Measurements from ENCODE around the gene HOXC12. TPM values are rescaled to one million over a fixed set of nuclear protein-coding genes. Genes with fewer than 3 reads are reported as not detected.

Gene HOXC12
- total and polyA plus RNA-seq, 2 of the 8 experiments (the other 6 are each of a cell fraction or from before 2014, with no cell fraction given) = not detected

DNA sequence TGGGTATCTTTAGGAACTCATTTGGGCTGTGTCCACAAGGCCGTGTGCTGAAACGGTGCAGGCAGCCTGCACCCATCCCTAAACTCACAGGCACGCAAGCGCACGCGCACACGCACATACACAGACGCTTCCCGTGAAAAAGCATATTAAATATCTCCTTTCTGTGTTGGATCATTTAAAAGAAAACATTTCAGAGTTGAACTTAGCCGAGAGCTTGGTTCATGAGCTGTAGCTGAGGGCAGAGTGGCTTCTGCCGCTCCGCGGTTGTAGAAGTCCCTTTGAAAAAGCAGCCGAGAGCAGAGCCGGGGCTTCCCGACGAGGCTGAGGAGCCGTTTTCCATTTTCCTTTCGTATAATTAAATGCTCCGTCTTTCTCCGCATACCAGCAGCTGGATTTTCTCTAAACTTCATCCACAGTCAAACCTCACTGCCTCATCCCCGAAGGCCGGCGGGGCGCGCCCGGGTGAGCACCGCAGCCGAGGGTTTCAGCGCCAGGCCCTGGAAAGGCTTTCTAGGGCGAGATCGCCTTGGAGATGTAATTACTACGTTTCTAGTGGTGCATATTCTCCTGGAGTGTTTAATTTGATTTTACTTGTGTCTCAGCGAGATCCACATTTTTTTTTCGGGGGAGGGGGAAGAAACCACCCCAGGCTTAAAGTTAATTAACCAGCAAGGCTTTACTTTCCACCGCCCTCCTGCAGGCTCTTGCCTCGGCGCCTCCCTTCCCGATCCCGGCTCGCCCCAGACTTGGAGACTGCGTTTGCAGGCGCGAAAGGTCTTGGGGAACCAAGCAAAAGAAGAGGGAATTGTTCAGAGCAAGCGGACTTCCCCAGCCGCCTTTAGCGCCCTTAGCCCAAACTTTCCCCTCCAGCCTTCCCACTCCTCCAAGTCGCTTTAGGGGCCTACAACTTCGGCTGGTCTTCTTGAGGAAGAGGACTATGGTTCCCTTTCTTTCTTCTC, 19.0 kb upstream of the HOXC12 start (continued):
- TF ChIP-seq, protein P1, sequence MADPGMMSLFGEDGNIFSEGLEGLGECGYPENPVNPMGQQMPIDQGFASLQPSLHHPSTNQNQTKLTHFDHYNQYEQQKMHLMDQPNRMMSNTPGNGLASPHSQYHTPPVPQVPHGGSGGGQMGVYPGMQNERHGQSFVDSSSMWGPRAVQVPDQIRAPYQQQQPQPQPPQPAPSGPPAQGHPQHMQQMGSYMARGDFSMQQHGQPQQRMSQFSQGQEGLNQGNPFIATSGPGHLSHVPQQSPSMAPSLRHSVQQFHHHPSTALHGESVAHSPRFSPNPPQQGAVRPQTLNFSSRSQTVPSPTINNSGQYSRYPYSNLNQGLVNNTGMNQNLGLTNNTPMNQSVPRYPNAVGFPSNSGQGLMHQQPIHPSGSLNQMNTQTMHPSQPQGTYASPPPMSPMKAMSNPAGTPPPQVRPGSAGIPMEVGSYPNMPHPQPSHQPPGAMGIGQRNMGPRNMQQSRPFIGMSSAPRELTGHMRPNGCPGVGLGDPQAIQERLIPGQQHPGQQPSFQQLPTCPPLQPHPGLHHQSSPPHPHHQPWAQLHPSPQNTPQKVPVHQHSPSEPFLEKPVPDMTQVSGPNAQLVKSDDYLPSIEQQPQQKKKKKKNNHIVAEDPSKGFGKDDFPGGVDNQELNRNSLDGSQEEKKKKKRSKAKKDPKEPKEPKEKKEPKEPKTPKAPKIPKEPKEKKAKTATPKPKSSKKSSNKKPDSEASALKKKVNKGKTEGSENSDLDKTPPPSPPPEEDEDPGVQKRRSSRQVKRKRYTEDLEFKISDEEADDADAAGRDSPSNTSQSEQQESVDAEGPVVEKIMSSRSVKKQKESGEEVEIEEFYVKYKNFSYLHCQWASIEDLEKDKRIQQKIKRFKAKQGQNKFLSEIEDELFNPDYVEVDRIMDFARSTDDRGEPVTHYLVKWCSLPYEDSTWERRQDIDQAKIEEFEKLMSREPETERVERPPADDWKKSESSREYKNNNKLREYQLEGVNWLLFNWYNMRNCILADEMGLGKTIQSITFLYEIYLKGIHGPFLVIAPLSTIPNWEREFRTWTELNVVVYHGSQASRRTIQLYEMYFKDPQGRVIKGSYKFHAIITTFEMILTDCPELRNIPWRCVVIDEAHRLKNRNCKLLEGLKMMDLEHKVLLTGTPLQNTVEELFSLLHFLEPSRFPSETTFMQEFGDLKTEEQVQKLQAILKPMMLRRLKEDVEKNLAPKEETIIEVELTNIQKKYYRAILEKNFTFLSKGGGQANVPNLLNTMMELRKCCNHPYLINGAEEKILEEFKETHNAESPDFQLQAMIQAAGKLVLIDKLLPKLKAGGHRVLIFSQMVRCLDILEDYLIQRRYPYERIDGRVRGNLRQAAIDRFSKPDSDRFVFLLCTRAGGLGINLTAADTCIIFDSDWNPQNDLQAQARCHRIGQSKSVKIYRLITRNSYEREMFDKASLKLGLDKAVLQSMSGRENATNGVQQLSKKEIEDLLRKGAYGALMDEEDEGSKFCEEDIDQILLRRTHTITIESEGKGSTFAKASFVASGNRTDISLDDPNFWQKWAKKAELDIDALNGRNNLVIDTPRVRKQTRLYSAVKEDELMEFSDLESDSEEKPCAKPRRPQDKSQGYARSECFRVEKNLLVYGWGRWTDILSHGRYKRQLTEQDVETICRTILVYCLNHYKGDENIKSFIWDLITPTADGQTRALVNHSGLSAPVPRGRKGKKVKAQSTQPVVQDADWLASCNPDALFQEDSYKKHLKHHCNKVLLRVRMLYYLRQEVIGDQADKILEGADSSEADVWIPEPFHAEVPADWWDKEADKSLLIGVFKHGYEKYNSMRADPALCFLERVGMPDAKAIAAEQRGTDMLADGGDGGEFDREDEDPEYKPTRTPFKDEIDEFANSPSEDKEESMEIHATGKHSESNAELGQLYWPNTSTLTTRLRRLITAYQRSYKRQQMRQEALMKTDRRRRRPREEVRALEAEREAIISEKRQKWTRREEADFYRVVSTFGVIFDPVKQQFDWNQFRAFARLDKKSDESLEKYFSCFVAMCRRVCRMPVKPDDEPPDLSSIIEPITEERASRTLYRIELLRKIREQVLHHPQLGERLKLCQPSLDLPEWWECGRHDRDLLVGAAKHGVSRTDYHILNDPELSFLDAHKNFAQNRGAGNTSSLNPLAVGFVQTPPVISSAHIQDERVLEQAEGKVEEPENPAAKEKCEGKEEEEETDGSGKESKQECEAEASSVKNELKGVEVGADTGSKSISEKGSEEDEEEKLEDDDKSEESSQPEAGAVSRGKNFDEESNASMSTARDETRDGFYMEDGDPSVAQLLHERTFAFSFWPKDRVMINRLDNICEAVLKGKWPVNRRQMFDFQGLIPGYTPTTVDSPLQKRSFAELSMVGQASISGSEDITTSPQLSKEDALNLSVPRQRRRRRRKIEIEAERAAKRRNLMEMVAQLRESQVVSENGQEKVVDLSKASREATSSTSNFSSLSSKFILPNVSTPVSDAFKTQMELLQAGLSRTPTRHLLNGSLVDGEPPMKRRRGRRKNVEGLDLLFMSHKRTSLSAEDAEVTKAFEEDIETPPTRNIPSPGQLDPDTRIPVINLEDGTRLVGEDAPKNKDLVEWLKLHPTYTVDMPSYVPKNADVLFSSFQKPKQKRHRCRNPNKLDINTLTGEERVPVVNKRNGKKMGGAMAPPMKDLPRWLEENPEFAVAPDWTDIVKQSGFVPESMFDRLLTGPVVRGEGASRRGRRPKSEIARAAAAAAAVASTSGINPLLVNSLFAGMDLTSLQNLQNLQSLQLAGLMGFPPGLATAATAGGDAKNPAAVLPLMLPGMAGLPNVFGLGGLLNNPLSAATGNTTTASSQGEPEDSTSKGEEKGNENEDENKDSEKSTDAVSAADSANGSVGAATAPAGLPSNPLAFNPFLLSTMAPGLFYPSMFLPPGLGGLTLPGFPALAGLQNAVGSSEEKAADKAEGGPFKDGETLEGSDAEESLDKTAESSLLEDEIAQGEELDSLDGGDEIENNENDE (IDR thresholded peaks at IDR 0.05; ENCODE audit: insufficient replicate concordance, low read length) = no peak
- no peak for TF ChIP-seq SP2 (IDR thresholded peaks at IDR 0.05; ENCODE audit: low read length)
- TF ChIP-seq FOSL1 (IDR thresholded peaks at IDR 0.05; ENCODE audit: insufficient read depth, low read depth, low read length) = no peak

Measured in H1 (cell line).